IPS-18a (cell line): ENCODE measurements around the gene CPNE7.
A peak's percentile ranks its signal among the peaks of the same experiment; 100 is the strongest.

Source experiments
- H3K27ac ChIP-seq: one replicate; pipeline ENCODE4 v1.5.1; 2013; ENCODE audit warnings: low read length
- H3K27me3 ChIP-seq: one replicate; pipeline ENCODE4 v1.6.1; 2013; ENCODE audit warnings: mild to moderate bottlenecking, low read length; ENCODE audit not compliant: control insufficient read depth, insufficient read depth
- H3K36me3 ChIP-seq: one replicate; pipeline ENCODE4 v1.6.1; 2013; ENCODE audit warnings: low read depth, low read length; ENCODE audit not compliant: control insufficient read depth
- H3K4me1 ChIP-seq: one replicate; pipeline ENCODE4 v1.6.1; 2013; ENCODE audit warnings: low read depth, low read length; ENCODE audit not compliant: control insufficient read depth
- H3K4me3 ChIP-seq: one replicate; pipeline ENCODE4 v1.5.1; 2013; ENCODE audit warnings: low read length
- H3K9ac ChIP-seq: one replicate; pipeline ENCODE4 v1.6.1; 2013; ENCODE audit warnings: mild to moderate bottlenecking, low read length, moderate library complexity
- H3K9me3 ChIP-seq: one replicate; pipeline ENCODE4 v1.6.1; 2013; ENCODE audit warnings: low read depth, low read length; ENCODE audit not compliant: control insufficient read depth

CPNE7 gene

GRCh38 chr16:89575247-89576152, at the start of gene CPNE7:
CPNE7 (plus strand) TSS chr16:89575758; CDS start chr16:89575898, 140 bp downstream.
- Histone ChIP-seq H3K36me3 (no peaks in the 10 kb centered on the region), H3K27ac (no peak within 1 kb of the TSS), H3K9ac (peak within 1 kb of the TSS; percentile 32), H3K4me1 (no peaks in the 10 kb centered on the region), H3K9me3 (no peaks in the 10 kb centered on the region), H3K27me3 (peaks cover 42% of the 10 kb centered on the region), H3K4me3 (peak within 1 kb of the TSS; percentile 52)

DNA sequence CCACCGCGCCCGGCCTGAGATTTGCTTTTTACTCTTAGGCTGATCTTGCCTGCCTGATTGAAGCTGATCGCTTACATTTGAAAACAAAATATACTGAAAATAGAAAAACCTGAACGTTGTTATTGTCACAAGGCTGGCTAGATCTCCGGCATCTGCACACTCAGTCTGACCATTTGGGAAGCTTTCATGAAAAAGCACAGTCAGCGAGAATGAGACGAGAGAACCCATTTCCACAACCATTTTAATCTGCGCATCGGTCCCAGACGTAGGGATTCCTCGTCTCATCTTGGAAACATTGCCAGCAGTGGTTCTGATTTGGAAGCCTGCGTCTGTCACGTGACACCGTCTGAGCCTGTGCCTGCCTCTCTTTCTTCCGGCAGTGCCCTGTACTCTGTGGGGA, 46.5 kb upstream of the CPNE7 start:
- H3K36me3 ChIP-seq = peaks cover 84% of the 10 kb centered on the region
- no peaks in the 10 kb centered on the region for H3K4me1 ChIP-seq
- no peak overlapping the region for H3K27ac ChIP-seq
- H3K27me3 ChIP-seq = no peaks in the 10 kb centered on the region
- no peak overlapping the region for H3K9ac ChIP-seq
- no peaks in the 10 kb centered on the region for H3K9me3 ChIP-seq
- no peak overlapping the region for H3K4me3 ChIP-seq

- H3K4me1 ChIP-seq = no peaks in the 10 kb centered on the region
- peaks cover 83% of the 10 kb centered on the region for H3K36me3 ChIP-seq
- H3K27ac ChIP-seq = no peak overlapping the region
- no peak overlapping the region for H3K4me3 ChIP-seq
- H3K9me3 ChIP-seq = no peaks in the 10 kb centered on the region
- H3K9ac ChIP-seq = no peak overlapping the region
- H3K27me3 ChIP-seq = no peaks in the 10 kb centered on the region
These were observed 44.9 kb upstream of the CPNE7 start for GRCh38 chr16:89530401-89531381.

DNA sequence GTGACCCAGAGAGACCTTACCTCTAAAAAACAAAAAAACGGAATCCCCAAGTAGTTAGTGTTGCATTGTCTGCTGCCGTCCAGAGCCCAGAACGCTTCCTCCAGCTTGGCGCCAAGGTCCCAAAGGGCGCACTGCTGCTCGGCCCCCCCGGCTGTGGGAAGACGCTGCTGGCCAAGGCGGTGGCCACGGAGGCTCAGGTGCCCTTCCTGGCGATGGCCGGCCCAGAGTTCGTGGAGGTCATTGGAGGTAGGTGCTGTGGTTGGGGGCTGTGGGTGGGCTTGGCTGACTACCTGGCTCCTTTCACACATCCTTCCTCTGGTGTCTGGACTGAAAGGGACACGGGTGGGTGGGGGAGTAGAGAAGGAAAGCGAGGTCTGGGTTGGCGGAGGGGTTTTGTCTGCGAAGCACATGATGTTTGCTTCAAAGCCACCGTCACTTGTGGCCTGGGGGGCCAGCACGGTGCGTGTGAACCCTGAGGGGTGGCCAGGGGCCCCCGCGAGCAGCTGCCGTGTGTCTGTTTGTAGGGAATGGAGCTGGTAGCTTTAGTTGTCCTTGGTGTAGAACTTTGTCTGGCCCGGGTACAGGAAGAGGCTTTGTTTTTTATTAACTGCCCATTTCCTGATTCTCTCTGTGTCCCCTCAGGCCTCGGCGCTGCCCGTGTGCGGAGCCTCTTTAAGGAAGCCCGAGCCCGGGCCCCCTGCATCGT, 43.6 kb upstream of the CPNE7 start:
- Histone ChIP-seq H3K27me3 (no peaks in the 10 kb centered on the region), H3K36me3 (peaks cover 74% of the 10 kb centered on the region), H3K27ac (no peak overlapping the region), H3K4me1 (no peaks in the 10 kb centered on the region), H3K4me3 (no peak overlapping the region), H3K9ac (no peak overlapping the region), H3K9me3 (no peaks in the 10 kb centered on the region)

DNA sequence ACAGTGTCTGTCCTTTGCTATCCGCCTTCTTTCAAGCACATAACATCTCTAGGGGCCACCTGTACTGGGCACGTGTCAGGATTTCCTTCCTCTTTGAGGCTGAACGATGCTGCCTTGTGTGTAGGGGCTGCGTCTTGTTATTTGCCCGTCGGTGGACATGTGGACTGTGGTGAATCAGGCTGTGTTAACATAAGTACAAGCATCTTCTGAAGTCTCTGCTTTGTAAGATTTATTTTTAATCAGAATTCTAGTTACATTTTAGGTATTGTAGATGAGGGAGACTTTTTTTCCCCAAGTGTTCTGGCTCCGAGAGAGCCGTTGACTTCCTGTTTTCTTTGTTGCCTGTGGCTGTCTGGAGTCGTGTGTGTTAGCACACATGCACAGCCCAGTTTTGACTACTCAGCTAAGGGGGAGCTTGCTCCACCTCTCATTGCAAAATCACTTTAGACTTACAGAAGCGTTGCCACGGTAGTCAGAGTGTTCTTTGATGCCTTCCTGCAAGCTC, 41.3 kb upstream of the CPNE7 start:
- Histone ChIP-seq H3K27me3 (no peaks in the 10 kb centered on the region), H3K9ac (no peak overlapping the region), H3K36me3 (peaks cover 64% of the 10 kb centered on the region), H3K4me3 (no peak overlapping the region), H3K4me1 (no peaks in the 10 kb centered on the region), H3K9me3 (no peaks in the 10 kb centered on the region), H3K27ac (no peak overlapping the region)

GRCh38 chr16:89536371-89536770, 39.2 kb upstream of the CPNE7 start:
- no peaks in the 10 kb centered on the region for H3K4me1 ChIP-seq
- H3K36me3 ChIP-seq = peaks cover 51% of the 10 kb centered on the region
- H3K9me3 ChIP-seq = no peaks in the 10 kb centered on the region
- no peak overlapping the region for H3K4me3 ChIP-seq
- H3K27ac ChIP-seq = no peak overlapping the region
- no peaks in the 10 kb centered on the region for H3K27me3 ChIP-seq
- no peak overlapping the region for H3K9ac ChIP-seq

- no peaks in the 10 kb centered on the region for H3K9me3 ChIP-seq
- H3K36me3 ChIP-seq = peaks cover 49% of the 10 kb centered on the region
- H3K27me3 ChIP-seq = no peaks in the 10 kb centered on the region
- no peaks in the 10 kb centered on the region for H3K4me1 ChIP-seq
- no peak overlapping the region for H3K4me3 ChIP-seq
- no peak overlapping the region for H3K27ac ChIP-seq
- H3K9ac ChIP-seq = no peak overlapping the region
These were observed 38.5 kb upstream of the CPNE7 start for GRCh38 chr16:89536886-89537548.

GRCh38 chr16:89537549-89537925, 38.0 kb upstream of the CPNE7 start:
- H3K4me3 ChIP-seq = no peak overlapping the region
- H3K9me3 ChIP-seq = no peaks in the 10 kb centered on the region
- no peak overlapping the region for H3K9ac ChIP-seq
- H3K27ac ChIP-seq = no peak overlapping the region
- H3K4me1 ChIP-seq = no peaks in the 10 kb centered on the region
- H3K27me3 ChIP-seq = no peaks in the 10 kb centered on the region
- H3K36me3 ChIP-seq = peaks cover 44% of the 10 kb centered on the region

DNA sequence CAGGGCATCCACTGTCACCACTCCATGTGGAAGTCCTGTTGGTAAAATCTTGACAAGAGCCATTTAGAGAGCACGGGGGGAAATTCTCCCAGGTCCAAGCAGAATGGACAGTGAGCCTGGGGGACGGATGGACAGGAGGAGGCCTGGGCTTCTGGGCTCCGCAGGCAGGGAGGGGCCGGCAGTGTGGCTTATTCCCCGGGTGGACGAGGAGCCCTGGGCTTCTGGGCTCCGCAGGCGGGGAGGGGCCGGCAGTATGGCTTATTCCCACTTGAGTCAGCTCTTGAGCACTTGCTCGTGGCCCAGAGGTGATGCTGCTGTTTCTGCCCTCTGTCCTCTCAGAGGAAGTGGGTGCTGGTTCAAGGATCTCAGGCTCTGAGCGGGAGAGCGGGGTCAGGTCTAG, 37.3 kb upstream of the CPNE7 start:
- Histone ChIP-seq H3K36me3 (peaks cover 38% of the 10 kb centered on the region), H3K4me3 (no peak overlapping the region), H3K27me3 (no peaks in the 10 kb centered on the region), H3K9ac (no peak overlapping the region), H3K27ac (no peak overlapping the region), H3K9me3 (no peaks in the 10 kb centered on the region), H3K4me1 (no peaks in the 10 kb centered on the region)

DNA sequence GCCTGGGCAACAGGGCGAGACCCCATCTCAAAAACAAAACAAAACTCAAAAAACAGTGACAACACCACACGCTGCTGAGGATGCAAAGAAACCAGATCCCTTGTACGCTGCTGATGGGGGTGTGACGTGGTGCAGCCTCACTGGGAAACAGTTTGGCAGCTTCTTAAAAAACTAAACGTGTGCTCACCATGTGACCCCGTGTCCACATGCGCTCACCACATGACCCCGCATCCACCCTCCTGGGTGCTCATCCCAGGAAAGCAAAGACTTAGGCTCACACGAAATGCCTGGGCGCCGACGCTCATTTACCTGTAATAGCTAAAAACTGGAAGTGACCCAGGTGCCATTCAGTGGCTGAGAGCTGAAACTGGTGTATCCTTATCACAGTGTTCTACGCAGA, 35.0 kb upstream of the CPNE7 start:
- Histone ChIP-seq H3K36me3 (peaks cover 24% of the 10 kb centered on the region), H3K27me3 (no peaks in the 10 kb centered on the region), H3K9me3 (no peaks in the 10 kb centered on the region), H3K4me3 (no peak overlapping the region), H3K27ac (no peak overlapping the region), H3K4me1 (no peaks in the 10 kb centered on the region), H3K9ac (no peak overlapping the region)
